Measurements from ENCODE around the gene HSPA12A.

Gene HSPA12A

GRCh38 chr10:116683166-116683565 lies 59.2 kb downstream of the HSPA12A start:
- Histone ChIP-seq H3K27me3 (ENCODE audit: control insufficient read depth in 3 of 3, insufficient read depth in 3 of 3, low read depth in 1 of 3, low read length in 3 of 3) (no peaks in the 10 kb centered on the region), H3K9me3 (replicated peaks in 1 of 2; ENCODE audit: control insufficient read depth in 2 of 2, insufficient read depth in 1 of 2, low read depth in 1 of 2, low read length in 2 of 2) (no peaks in the 10 kb centered on the region), H2BK15ac (ENCODE audit: low read length) (no peak overlapping the region), H3K4me2 (ENCODE audit: insufficient read depth, low read length, poor library complexity, severe bottlenecking) (no peak overlapping the region), H3K4me3 (ENCODE audit: low read length in 2 of 2) (no peak overlapping the region), H3K18ac (ENCODE audit: low read length) (no peak overlapping the region), H2BK120ac (ENCODE audit: low read depth, low read length) (no peak overlapping the region), H4K91ac (ENCODE audit: low read depth, low read length, poor library complexity) (no peak overlapping the region), H3K23ac (ENCODE audit: low read depth, low read length, poor library complexity) (no peak overlapping the region), H3K9ac (ENCODE audit: low read depth, low read length, poor library complexity) (no peak overlapping the region), H2BK5ac (ENCODE audit: low read length) (no peak overlapping the region), H3K4me1 (ENCODE audit: control insufficient read depth in 2 of 2, insufficient read depth in 1 of 2, low read depth in 1 of 2, low read length in 2 of 2) (no peaks in the 10 kb centered on the region), H3K14ac (ENCODE audit: low read length) (no peak overlapping the region), H3K36me3 (replicated peaks in 1 of 2; ENCODE audit: control insufficient read depth in 2 of 2, insufficient read depth in 2 of 2, low read length in 2 of 2) (no peaks in the 10 kb centered on the region), H2BK12ac (ENCODE audit: low read length) (no peak overlapping the region), H2AK5ac (ENCODE audit: low read depth, low read length) (no peak overlapping the region), H4K8ac (ENCODE audit: low read depth, low read length) (no peak overlapping the region), H3K27ac (replicated peaks; ENCODE audit: low read length) (no peak overlapping the region), H3K4ac (ENCODE audit: low read length) (no peak overlapping the region), H2AFZ (ENCODE audit: low read length) (no peak overlapping the region), H3K79me1 (ENCODE audit: low read depth, low read length) (no peaks in the 10 kb centered on the region)
- DNase-seq (ENCODE audit: low spot score), result no peak
- WGBS, 2 donors (ENCODE audit: extremely low coverage in 2 of 2, insufficient read length in 2 of 2, insufficient replicate concordance in 1 of 2), result no CpG with 5 or more reads among the region's 9 CpGs

GRCh38 chr10:116679351-116679750 lies 63.0 kb downstream of the HSPA12A start:
- no peak overlapping the region for H4K91ac ChIP-seq (ENCODE audit: low read depth, low read length, poor library complexity)
- no peak overlapping the region for H2BK5ac ChIP-seq (ENCODE audit: low read length)
- no peak overlapping the region for H3K27ac ChIP-seq (replicated peaks; ENCODE audit: low read length)
- no peak overlapping the region for H3K9ac ChIP-seq (ENCODE audit: low read depth, low read length, poor library complexity)
- no peak overlapping the region for H2BK15ac ChIP-seq (ENCODE audit: low read length)
- no peaks in the 10 kb centered on the region for H3K36me3 ChIP-seq (replicated peaks in 1 of 2; ENCODE audit: control insufficient read depth in 2 of 2, insufficient read depth in 2 of 2, low read length in 2 of 2)
- H3K27me3 ChIP-seq (ENCODE audit: control insufficient read depth in 3 of 3, insufficient read depth in 3 of 3, low read depth in 1 of 3, low read length in 3 of 3), result no peaks in the 10 kb centered on the region
- H3K4me1 ChIP-seq (ENCODE audit: control insufficient read depth in 2 of 2, insufficient read depth in 1 of 2, low read depth in 1 of 2, low read length in 2 of 2), result no peaks in the 10 kb centered on the region
- H4K8ac ChIP-seq (ENCODE audit: low read depth, low read length), result no peak overlapping the region
- no CpG with 5 or more reads among the region's 15 CpGs for WGBS, 2 donors (ENCODE audit: extremely low coverage in 2 of 2, insufficient read length in 2 of 2, insufficient replicate concordance in 1 of 2)
- H2BK12ac ChIP-seq (ENCODE audit: low read length), result no peak overlapping the region
- H3K14ac ChIP-seq (ENCODE audit: low read length), result no peak overlapping the region
- H3K9me3 ChIP-seq (replicated peaks in 1 of 2; ENCODE audit: control insufficient read depth in 2 of 2, insufficient read depth in 1 of 2, low read depth in 1 of 2, low read length in 2 of 2), result no peaks in the 10 kb centered on the region
- no peak overlapping the region for H3K4me2 ChIP-seq (ENCODE audit: insufficient read depth, low read length, poor library complexity, severe bottlenecking)
- no peak for DNase-seq (ENCODE audit: low spot score)
- no peak overlapping the region for H3K18ac ChIP-seq (ENCODE audit: low read length)
- no peak overlapping the region for H2BK120ac ChIP-seq (ENCODE audit: low read depth, low read length)
- H3K79me1 ChIP-seq (ENCODE audit: low read depth, low read length), result no peaks in the 10 kb centered on the region
- no peak overlapping the region for H2AK5ac ChIP-seq (ENCODE audit: low read depth, low read length)
- no peak overlapping the region for H3K4ac ChIP-seq (ENCODE audit: low read length)
- H3K4me3 ChIP-seq (ENCODE audit: low read length in 2 of 2), result no peak overlapping the region
- H2AFZ ChIP-seq (ENCODE audit: low read length), result no peak overlapping the region
- no peak overlapping the region for H3K23ac ChIP-seq (ENCODE audit: low read depth, low read length, poor library complexity)

DNA sequence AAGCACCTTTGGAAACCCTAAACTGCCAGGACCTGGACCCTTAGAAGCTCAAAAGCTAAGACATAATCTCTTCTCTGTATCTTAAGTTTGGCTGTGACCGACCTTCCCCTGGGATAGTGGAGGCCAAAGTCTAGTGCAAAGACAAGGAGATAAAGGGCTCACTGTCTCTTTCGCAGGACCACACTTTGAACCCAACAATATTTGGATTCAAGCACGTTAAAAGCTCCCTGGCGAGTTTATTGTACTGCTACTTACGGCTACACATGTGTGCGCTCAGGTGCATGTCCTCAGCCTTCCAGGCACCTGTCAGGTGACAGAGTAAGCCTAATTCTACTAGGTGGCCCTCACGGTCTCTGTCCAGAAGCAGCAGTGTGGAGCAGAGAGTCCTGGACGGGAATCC lies 65.7 kb downstream of the HSPA12A start:
- Histone ChIP-seq H3K36me3 (replicated peaks in 1 of 2; ENCODE audit: control insufficient read depth in 2 of 2, insufficient read depth in 2 of 2, low read length in 2 of 2) (no peaks in the 10 kb centered on the region), H2BK12ac (ENCODE audit: low read length) (no peak overlapping the region)
- no CpG with 5 or more reads among the region's 8 CpGs for WGBS, 2 donors (ENCODE audit: extremely low coverage in 2 of 2, insufficient read length in 2 of 2, insufficient replicate concordance in 1 of 2)

GRCh38 chr10:116676118-116676517 lies 66.2 kb downstream of the HSPA12A start:
- peaks cover 0 to 5% (median 0%) of the 10 kb centered on the region in 3 experiments for H3K27me3 ChIP-seq (ENCODE audit: control insufficient read depth in 3 of 3, insufficient read depth in 3 of 3, low read depth in 1 of 3, low read length in 3 of 3)
- H2BK5ac ChIP-seq (ENCODE audit: low read length), result no peak overlapping the region
- no peaks in the 10 kb centered on the region for H3K36me3 ChIP-seq (replicated peaks in 1 of 2; ENCODE audit: control insufficient read depth in 2 of 2, insufficient read depth in 2 of 2, low read length in 2 of 2)
- no peak overlapping the region for H2BK12ac ChIP-seq (ENCODE audit: low read length)
- DNase-seq (ENCODE audit: low spot score), result no peak
- H3K9me3 ChIP-seq (replicated peaks in 1 of 2; ENCODE audit: control insufficient read depth in 2 of 2, insufficient read depth in 1 of 2, low read depth in 1 of 2, low read length in 2 of 2), result no peaks in the 10 kb centered on the region
- no peak overlapping the region for H3K4me2 ChIP-seq (ENCODE audit: insufficient read depth, low read length, poor library complexity, severe bottlenecking)
- H2BK120ac ChIP-seq (ENCODE audit: low read depth, low read length), result no peak overlapping the region
- H2BK15ac ChIP-seq (ENCODE audit: low read length), result no peak overlapping the region
- no peak overlapping the region for H4K8ac ChIP-seq (ENCODE audit: low read depth, low read length)
- H2AK5ac ChIP-seq (ENCODE audit: low read depth, low read length), result no peak overlapping the region
- H3K4ac ChIP-seq (ENCODE audit: low read length), result no peak overlapping the region
- no peak overlapping the region for H3K9ac ChIP-seq (ENCODE audit: low read depth, low read length, poor library complexity)
- no peak overlapping the region for H3K14ac ChIP-seq (ENCODE audit: low read length)
- no peak overlapping the region for H2AFZ ChIP-seq (ENCODE audit: low read length)
- H3K4me3 ChIP-seq (ENCODE audit: low read length in 2 of 2), result no peak overlapping the region
- H3K4me1 ChIP-seq (ENCODE audit: control insufficient read depth in 2 of 2, insufficient read depth in 1 of 2, low read depth in 1 of 2, low read length in 2 of 2), result peaks cover 0 to 4% of the 10 kb centered on the region in 2 donors
- no peak overlapping the region for H4K91ac ChIP-seq (ENCODE audit: low read depth, low read length, poor library complexity)
- H3K79me1 ChIP-seq (ENCODE audit: low read depth, low read length), result no peaks in the 10 kb centered on the region
- H3K18ac ChIP-seq (ENCODE audit: low read length), result peak overlapping the region; percentile 23
- no CpG with 5 or more reads among the region's 11 CpGs for WGBS, 2 donors (ENCODE audit: extremely low coverage in 2 of 2, insufficient read length in 2 of 2, insufficient replicate concordance in 1 of 2)
- H3K27ac ChIP-seq (replicated peaks; ENCODE audit: low read length), result no peak overlapping the region
- H3K23ac ChIP-seq (ENCODE audit: low read depth, low read length, poor library complexity), result peak overlapping the region; percentile 35

More for the DNA sequence above, 65.7 kb downstream of the HSPA12A start:
- DNase-seq (ENCODE audit: low spot score), result no peak
- Histone ChIP-seq H3K79me1 (ENCODE audit: low read depth, low read length) (no peaks in the 10 kb centered on the region), H3K4me1 (ENCODE audit: control insufficient read depth in 2 of 2, insufficient read depth in 1 of 2, low read depth in 1 of 2, low read length in 2 of 2) (peaks cover 0 to 4% of the 10 kb centered on the region in 2 donors), H3K18ac (ENCODE audit: low read length) (no peak overlapping the region), H4K91ac (ENCODE audit: low read depth, low read length, poor library complexity) (no peak overlapping the region), H3K27ac (replicated peaks; ENCODE audit: low read length) (no peak overlapping the region), H2AFZ (ENCODE audit: low read length) (no peak overlapping the region), H3K4me2 (ENCODE audit: insufficient read depth, low read length, poor library complexity, severe bottlenecking) (no peak overlapping the region), H3K4me3 (ENCODE audit: low read length in 2 of 2) (no peak overlapping the region), H3K9ac (ENCODE audit: low read depth, low read length, poor library complexity) (no peak overlapping the region), H2AK5ac (ENCODE audit: low read depth, low read length) (no peak overlapping the region), H3K9me3 (replicated peaks in 1 of 2; ENCODE audit: control insufficient read depth in 2 of 2, insufficient read depth in 1 of 2, low read depth in 1 of 2, low read length in 2 of 2) (no peaks in the 10 kb centered on the region), H2BK120ac (ENCODE audit: low read depth, low read length) (no peak overlapping the region), H3K14ac (ENCODE audit: low read length) (no peak overlapping the region), H2BK15ac (ENCODE audit: low read length) (no peak overlapping the region), H2BK5ac (ENCODE audit: low read length) (no peak overlapping the region), H3K23ac (ENCODE audit: low read depth, low read length, poor library complexity) (no peak overlapping the region), H4K8ac (ENCODE audit: low read depth, low read length) (no peak overlapping the region), H3K27me3 (ENCODE audit: control insufficient read depth in 3 of 3, insufficient read depth in 3 of 3, low read depth in 1 of 3, low read length in 3 of 3) (no peaks in the 10 kb centered on the region), H3K4ac (ENCODE audit: low read length) (no peak overlapping the region)

All from neuronal stem cell (in vitro differentiated cells).